Mucosa of rectum (tissue), 2 donors: ENCODE results near the gene FBLN7.
"Not testable (repeated sequence)": the region's sequence is repeated elsewhere in the genome, so short reads cannot be mapped to it uniquely, and the experiment has no call there.

Experiments used
- H3K27ac ChIP-seq, 2 donors: one replicate each; pipeline ENCODE4 v1.7.0; 2013; ENCODE audit warnings: inconsistent platforms in 2 of 2, low read depth in 2 of 2, low read length in 2 of 2
- H3K27me3 ChIP-seq, 2 donors: one replicate each; pipeline ENCODE4 v1.7.0; 2013; ENCODE audit warnings: low read length in 2 of 2; ENCODE audit not compliant: control insufficient read depth in 2 of 2, insufficient read depth in 2 of 2
- H3K36me3 ChIP-seq, 2 donors: one replicate each; pipeline ENCODE4 v1.7.0; 2013; ENCODE audit warnings: low read length in 2 of 2; ENCODE audit not compliant: control insufficient read depth in 2 of 2, insufficient read depth in 2 of 2
- H3K4me1 ChIP-seq, 2 donors: one replicate each; pipeline ENCODE4 v1.7.0; 2013; ENCODE audit warnings: low read length in 2 of 2, mild to moderate bottlenecking in 1 of 2; ENCODE audit not compliant: control insufficient read depth in 2 of 2, insufficient read depth in 2 of 2
- H3K4me3 ChIP-seq, 2 donors: one replicate each; pipeline ENCODE4 v1.7.0; 2013; ENCODE audit warnings: low read length in 2 of 2
- H3K9ac ChIP-seq, 2 donors: one replicate each; pipeline ENCODE4 v1.7.0; 2013; ENCODE audit warnings: low read length in 2 of 2, low read depth in 1 of 2, mild to moderate bottlenecking in 1 of 2
- H3K9me3 ChIP-seq, 2 donors: one replicate each; pipeline ENCODE4 v1.7.0; 2013; ENCODE audit warnings: low read length in 2 of 2; ENCODE audit not compliant: control insufficient read depth in 2 of 2
- donor health status: healthy.
- donor health status: Normal muscosa, but diverticular disease.

FBLN7 gene

DNA sequence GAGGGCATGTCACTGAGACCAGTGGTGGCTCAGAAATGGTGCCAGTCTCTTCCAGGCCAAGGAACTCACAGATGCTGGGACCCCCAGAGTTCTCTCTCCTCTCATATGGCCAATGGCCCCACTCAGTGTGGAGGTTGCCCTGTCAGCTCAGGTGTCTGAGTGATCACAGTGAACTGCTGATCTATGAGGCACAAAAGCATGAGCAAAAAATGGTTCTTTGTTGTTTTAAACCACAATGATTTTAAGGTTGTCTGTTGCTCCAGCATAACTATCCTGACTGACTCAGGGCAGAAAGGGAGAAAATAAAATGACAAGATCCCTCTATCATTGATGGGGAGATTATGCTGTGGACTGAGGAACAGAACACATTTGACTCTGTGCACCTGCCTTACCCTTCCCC is 57.8 kb downstream of the FBLN7 start:
- Histone ChIP-seq H3K4me1 (no peaks in the 10 kb centered on the region), H3K9me3 (no peaks in the 10 kb centered on the region), H3K9ac (no peak overlapping the region), H3K36me3 (no peaks in the 10 kb centered on the region), H3K27me3 (no peaks in the 10 kb centered on the region), H3K4me3 (no peak overlapping the region), H3K27ac (no peak overlapping the region)

DNA sequence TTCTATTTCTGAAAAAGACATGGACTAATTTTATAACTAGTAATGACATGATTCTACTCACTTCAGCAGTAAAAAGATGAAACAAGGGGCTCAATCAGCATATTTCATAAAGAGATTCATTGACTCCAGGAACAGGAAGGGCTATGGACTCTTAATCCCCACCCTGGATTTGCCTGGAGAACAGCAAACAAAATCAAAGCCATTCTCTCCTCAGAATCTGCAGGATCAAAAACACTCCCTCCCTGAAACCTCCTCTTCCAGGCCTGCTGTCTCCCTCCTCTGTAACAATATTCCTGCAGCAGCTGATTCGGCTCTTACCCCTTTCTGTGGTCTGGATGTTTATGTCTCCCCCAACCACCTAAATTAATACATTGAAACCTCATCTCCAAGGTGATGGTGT is 59.7 kb downstream of the FBLN7 start:
- Histone ChIP-seq H3K4me3 (no peak overlapping the region), H3K9me3 (peaks cover 0 to 2% of the 10 kb centered on the region in 2 donors), H3K27ac (no peak overlapping the region), H3K9ac (no peak overlapping the region), H3K4me1 (no peaks in the 10 kb centered on the region), H3K27me3 (no peaks in the 10 kb centered on the region), H3K36me3 (no peaks in the 10 kb centered on the region)

DNA sequence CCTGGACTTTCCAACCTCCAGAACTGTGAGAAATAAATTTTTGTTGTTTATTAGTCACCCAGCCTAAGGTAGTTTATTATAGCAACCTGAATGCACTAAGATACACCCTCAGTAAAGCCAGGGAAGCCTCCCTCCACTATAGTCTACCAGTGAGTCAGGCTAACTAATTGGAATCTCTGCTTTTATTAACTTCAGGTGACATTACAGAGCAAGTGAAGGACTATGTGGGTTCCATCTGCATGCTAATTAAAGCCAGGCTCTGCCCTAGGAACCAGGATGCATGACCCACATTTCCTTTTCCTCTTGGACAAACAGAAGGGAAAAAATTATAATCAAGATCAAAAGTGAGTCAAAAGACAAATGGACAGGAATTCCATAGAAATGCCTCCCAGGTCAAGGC is 60.6 kb downstream of the FBLN7 start:
- H3K4me3 ChIP-seq = no peak overlapping the region
- H3K9ac ChIP-seq = no peak overlapping the region
- peaks cover 0 to 5% of the 10 kb centered on the region in 2 donors for H3K9me3 ChIP-seq
- H3K4me1 ChIP-seq = no peaks in the 10 kb centered on the region
- H3K36me3 ChIP-seq = no peaks in the 10 kb centered on the region
- no peak overlapping the region for H3K27ac ChIP-seq
- H3K27me3 ChIP-seq = no peaks in the 10 kb centered on the region

GRCh38 chr2:112199188-112199587 is 61.0 kb downstream of the FBLN7 start:
- Histone ChIP-seq H3K27me3 (no peaks in the 10 kb centered on the region), H3K36me3 (no peaks in the 10 kb centered on the region), H3K27ac (no peak overlapping the region), H3K4me1 (no peaks in the 10 kb centered on the region), H3K9me3 (peaks cover 2 to 6% of the 10 kb centered on the region in 2 donors), H3K9ac (no peak overlapping the region), H3K4me3 (no peak overlapping the region)

- Histone ChIP-seq H3K27ac (no peak overlapping the region), H3K36me3 (no peaks in the 10 kb centered on the region), H3K9ac (no peak overlapping the region), H3K4me3 (no peak overlapping the region), H3K4me1 (no peaks in the 10 kb centered on the region), H3K27me3 (no peaks in the 10 kb centered on the region), H3K9me3 (peaks cover 7 to 11% of the 10 kb centered on the region in 2 donors)
Measured at GRCh38 chr2:112201696-112202430, 63.7 kb downstream of the FBLN7 start.

- Histone ChIP-seq H3K27ac (no peak overlapping the region), H3K9me3 (peaks cover 7 to 11% of the 10 kb centered on the region in 2 donors), H3K27me3 (no peaks in the 10 kb centered on the region), H3K4me3 (no peak overlapping the region), H3K4me1 (no peaks in the 10 kb centered on the region), H3K9ac (no peak overlapping the region), H3K36me3 (no peaks in the 10 kb centered on the region)
Measured at GRCh38 chr2:112204411-112204810, 66.2 kb downstream of the FBLN7 start.

- not testable (repeated sequence) for H3K9ac ChIP-seq, H3K4me3 ChIP-seq, H3K9me3 ChIP-seq, H3K36me3 ChIP-seq, H3K27ac ChIP-seq, H3K4me1 ChIP-seq, H3K27me3 ChIP-seq
Measured at GRCh38 chr2:112207905-112208304, 69.7 kb downstream of the FBLN7 start.

GRCh38 chr2:112216167-112216566 is 78.0 kb downstream of the FBLN7 start:
- Histone ChIP-seq H3K4me3 (no peak overlapping the region), H3K36me3 (peaks cover 9 to 13% of the 10 kb centered on the region in 2 donors), H3K9ac (no peak overlapping the region), H3K4me1 (no peaks in the 10 kb centered on the region), H3K27ac (no peak overlapping the region), H3K9me3 (no peaks in the 10 kb centered on the region), H3K27me3 (no peaks in the 10 kb centered on the region)

DNA sequence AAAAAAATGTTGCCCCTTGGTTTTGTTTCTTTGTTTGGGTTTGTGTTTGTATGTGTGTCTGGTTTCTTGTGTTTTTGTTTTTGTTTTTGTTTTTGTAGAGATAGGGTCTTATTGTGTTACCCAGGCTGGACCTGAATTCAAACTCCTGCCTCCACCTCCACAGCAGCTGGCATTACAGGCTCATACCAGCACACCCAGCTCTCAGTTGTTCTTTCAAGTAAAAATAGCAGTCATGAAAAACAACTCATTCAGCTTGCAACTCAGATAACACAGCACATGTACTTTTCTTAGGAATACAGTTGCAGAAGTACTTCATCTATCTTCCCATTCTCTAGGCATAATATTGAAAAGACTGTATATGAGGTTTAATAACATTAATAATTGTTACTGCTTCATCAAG is 79.7 kb downstream of the FBLN7 start:
- Histone ChIP-seq H3K4me3 (no peak overlapping the region), H3K9ac (no peak overlapping the region), H3K4me1 (no peaks in the 10 kb centered on the region), H3K9me3 (no peaks in the 10 kb centered on the region), H3K36me3 (peaks cover 8 to 9% of the 10 kb centered on the region in 2 donors), H3K27me3 (no peaks in the 10 kb centered on the region), H3K27ac (no peak overlapping the region)

GRCh38 chr2:112220186-112220585 is 82.0 kb downstream of the FBLN7 start:
- H3K9ac ChIP-seq = no peak overlapping the region
- peaks cover 1 to 3% of the 10 kb centered on the region in 2 donors for H3K36me3 ChIP-seq
- no peak overlapping the region for H3K4me3 ChIP-seq
- H3K27ac ChIP-seq = no peak overlapping the region
- H3K4me1 ChIP-seq = no peaks in the 10 kb centered on the region
- H3K9me3 ChIP-seq = no peaks in the 10 kb centered on the region
- no peaks in the 10 kb centered on the region for H3K27me3 ChIP-seq
